Measurements from ENCODE around the gene FBXO11. TPM values are rescaled to one million over a fixed set of nuclear protein-coding genes. Genes with fewer than 3 reads are reported as not detected.
"Not testable (repeated sequence)": the region's sequence is repeated elsewhere in the genome, so short reads cannot be mapped to it uniquely, and the experiment has no call there.

The FBXO11 gene
- total RNA-seq, 1 donor from 2014 or later: 35.8 TPM

GRCh38 chr2:47864566-47864965 is 41.7 kb downstream of the FBXO11 start:
- intact Hi-C loops (cut with DNase I): no loop called here
- no peaks in the 10 kb centered on the region for H3K9me3 ChIP-seq
- no peaks in the 10 kb centered on the region for H3K27me3 ChIP-seq
- no peak for DNase-seq (ENCODE audit: extremely low spot score in 2 of 2)
- TF ChIP-seq, protein P1, sequence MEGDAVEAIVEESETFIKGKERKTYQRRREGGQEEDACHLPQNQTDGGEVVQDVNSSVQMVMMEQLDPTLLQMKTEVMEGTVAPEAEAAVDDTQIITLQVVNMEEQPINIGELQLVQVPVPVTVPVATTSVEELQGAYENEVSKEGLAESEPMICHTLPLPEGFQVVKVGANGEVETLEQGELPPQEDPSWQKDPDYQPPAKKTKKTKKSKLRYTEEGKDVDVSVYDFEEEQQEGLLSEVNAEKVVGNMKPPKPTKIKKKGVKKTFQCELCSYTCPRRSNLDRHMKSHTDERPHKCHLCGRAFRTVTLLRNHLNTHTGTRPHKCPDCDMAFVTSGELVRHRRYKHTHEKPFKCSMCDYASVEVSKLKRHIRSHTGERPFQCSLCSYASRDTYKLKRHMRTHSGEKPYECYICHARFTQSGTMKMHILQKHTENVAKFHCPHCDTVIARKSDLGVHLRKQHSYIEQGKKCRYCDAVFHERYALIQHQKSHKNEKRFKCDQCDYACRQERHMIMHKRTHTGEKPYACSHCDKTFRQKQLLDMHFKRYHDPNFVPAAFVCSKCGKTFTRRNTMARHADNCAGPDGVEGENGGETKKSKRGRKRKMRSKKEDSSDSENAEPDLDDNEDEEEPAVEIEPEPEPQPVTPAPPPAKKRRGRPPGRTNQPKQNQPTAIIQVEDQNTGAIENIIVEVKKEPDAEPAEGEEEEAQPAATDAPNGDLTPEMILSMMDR (IDR thresholded peaks at IDR 0.05): no peak
- peaks cover 45% of the 10 kb centered on the region for H3K4me1 ChIP-seq
- H3K27ac ChIP-seq: no peak overlapping the region
- no peak overlapping the region for H3K4me3 ChIP-seq
- no peaks in the 10 kb centered on the region for H3K36me3 ChIP-seq

GRCh38 chr2:47862949-47863348 is 43.3 kb downstream of the FBXO11 start:
- intact Hi-C loops (cut with DNase I): no loop called here
- DNase-seq (ENCODE audit: extremely low spot score in 2 of 2): no peak
- no peaks in the 10 kb centered on the region for H3K36me3 ChIP-seq
- no peaks in the 10 kb centered on the region for H3K9me3 ChIP-seq
- no peak overlapping the region for H3K27ac ChIP-seq
- TF ChIP-seq, protein P1 (IDR thresholded peaks at IDR 0.05): no peak
- no peak for TF ChIP-seq POLR2A (IDR thresholded peaks at IDR 0.05)
- no peak for TF ChIP-seq POLR2AphosphoS5 (IDR thresholded peaks at IDR 0.05; ENCODE audit: insufficient read depth in 1 of 2, low read depth in 1 of 2)
- H3K4me3 ChIP-seq: no peak overlapping the region
- no peaks in the 10 kb centered on the region for H3K27me3 ChIP-seq
- peaks cover 40% of the 10 kb centered on the region for H3K4me1 ChIP-seq

- H3K9me3 ChIP-seq; H3K36me3 ChIP-seq; H3K4me3 ChIP-seq; H3K27me3 ChIP-seq; H3K27ac ChIP-seq; DNase-seq (ENCODE audit: extremely low spot score in 2 of 2): not testable (repeated sequence)
- intact Hi-C loops (cut with DNase I): loop anchor here (10.0 kb wide), 1 partner anchor 252 kb away; no protein-coding TSS in a partner anchor
- peaks cover 66% of the 10 kb centered on the region for H3K4me1 ChIP-seq
Measured at GRCh38 chr2:47853067-47853777, 53.1 kb downstream of the FBXO11 start.

DNA sequence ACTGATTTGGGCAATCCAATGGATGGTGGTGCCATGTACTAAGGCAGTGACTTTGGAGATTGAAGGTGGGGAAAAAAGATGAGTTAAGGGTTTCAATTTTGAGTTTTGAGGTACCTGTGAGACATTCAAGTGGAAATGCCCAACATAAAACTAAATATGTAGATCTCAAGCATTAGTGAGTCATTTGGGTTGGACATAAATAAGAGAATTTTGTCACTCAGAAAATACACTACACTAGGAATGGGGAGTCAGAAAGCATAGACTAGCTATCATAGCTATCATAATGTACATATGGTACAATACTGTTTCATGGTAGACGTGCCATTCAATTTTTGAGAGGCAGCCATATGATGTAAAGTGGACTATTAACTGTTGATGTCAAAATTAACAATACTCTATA is 56.1 kb downstream of the FBXO11 start:
- Histone ChIP-seq H3K4me1 (peaks cover 37% of the 10 kb centered on the region), H3K4me3 (no peak overlapping the region), H3K9me3 (no peaks in the 10 kb centered on the region), H3K27me3 (no peaks in the 10 kb centered on the region), H3K27ac (no peak overlapping the region), H3K36me3 (peaks cover 0 to 4% of the 10 kb centered on the region in 2 donors)
- DNase-seq (ENCODE audit: extremely low spot score in 2 of 2): no peak
- intact Hi-C loops (cut with DNase I): loop anchor here (10.0 kb wide), 1 partner anchor 255 kb away; no protein-coding TSS in a partner anchor
- TF ChIP-seq POLR2AphosphoS5 (IDR thresholded peaks at IDR 0.05; ENCODE audit: insufficient read depth in 1 of 2, low read depth in 1 of 2) (no peak), POLR2A (IDR thresholded peaks at IDR 0.05) (no peak)
- TF ChIP-seq, protein P1 (IDR thresholded peaks at IDR 0.05): no peak

GRCh38 chr2:47849368-47849767 is 56.9 kb downstream of the FBXO11 start:
- Histone ChIP-seq H3K4me1 (peaks cover 37% of the 10 kb centered on the region), H3K36me3 (peaks cover 0 to 4% of the 10 kb centered on the region in 2 donors), H3K27me3 (no peaks in the 10 kb centered on the region), H3K9me3 (no peaks in the 10 kb centered on the region), H3K27ac (no peak overlapping the region), H3K4me3 (no peak overlapping the region)
- intact Hi-C loops (cut with DNase I): no loop called here
- TF ChIP-seq, protein P1 (IDR thresholded peaks at IDR 0.05): no peak
- no peak for TF ChIP-seq POLR2A (IDR thresholded peaks at IDR 0.05)
- no peak for TF ChIP-seq POLR2AphosphoS5 (IDR thresholded peaks at IDR 0.05; ENCODE audit: insufficient read depth in 1 of 2, low read depth in 1 of 2)
- DNase-seq (ENCODE audit: extremely low spot score in 2 of 2): no peak
